Stimulated activated CD4-positive, alpha-beta T cell treated with anti-CD3 and anti-CD28 coated beads, Interleukin-4, amount 100 ng/mL, for 4 hours (primary cell): ENCODE results near the gene S1PR4.
"Not testable (repeated sequence)": the region's sequence is repeated elsewhere in the genome, so short reads cannot be mapped to it uniquely, and the experiment has no call there.

Experiments used
- DNase-seq, 2 experiments: peaks; one replicate each; pipeline ENCODE4 v3.0.0-alpha.2; 2020

The S1PR4 gene

GRCh38 chr19:3153286-3154230, 25.0 kb upstream of the S1PR4 start:
- no peak for DNase-seq

GRCh38 chr19:3154447-3154846, 24.1 kb upstream of the S1PR4 start:
- not testable (repeated sequence) for DNase-seq

- DNase-seq: peak; percentile 67 to 90
These were observed 23.4 kb upstream of the S1PR4 start for GRCh38 chr19:3154957-3155736.

- no peak for DNase-seq
These were observed 21.3 kb upstream of the S1PR4 start for GRCh38 chr19:3157096-3157845.

- no peak for DNase-seq
These were observed 19.0 kb upstream of the S1PR4 start for GRCh38 chr19:3159565-3159964.

- no peak for DNase-seq
These were observed 18.4 kb upstream of the S1PR4 start for GRCh38 chr19:3160219-3160618.

GRCh38 chr19:3161453-3161852, 17.1 kb upstream of the S1PR4 start:
- DNase-seq: no peak

GRCh38 chr19:3162418-3163229, 15.9 kb upstream of the S1PR4 start:
- DNase-seq: no peak

GRCh38 chr19:3163230-3163886, 15.2 kb upstream of the S1PR4 start:
- DNase-seq: peak; percentile 60 to 70

GRCh38 chr19:3163943-3164342, 14.6 kb upstream of the S1PR4 start:
- DNase-seq: no peak

- no peak for DNase-seq
These were observed 10.9 kb upstream of the S1PR4 start for GRCh38 chr19:3167533-3168272.

GRCh38 chr19:3171894-3172672, 6.5 kb upstream of the S1PR4 start:
- no peak for DNase-seq

- not testable (repeated sequence) for DNase-seq
These were observed 5.9 kb upstream of the S1PR4 start for GRCh38 chr19:3172673-3173000.

- no peak for DNase-seq
These were observed 2.5 kb upstream of the S1PR4 start for GRCh38 chr19:3175781-3176714.

GRCh38 chr19:3176715-3177501, 1.7 kb upstream of the S1PR4 start:
- peak; percentile 57 to 77 for DNase-seq

- DNase-seq: peak in 1 of 2 experiments; percentile 45
These were observed 587 bp downstream of the S1PR4 start for GRCh38 chr19:3178973-3179738.

GRCh38 chr19:3179739-3180293, 1.2 kb downstream of the S1PR4 start:
- DNase-seq: peak; percentile 34 to 42
